ENCODE data around the gene PTS. TPM values are rescaled to one million over a fixed set of nuclear protein-coding genes. Genes with fewer than 3 reads are reported as not detected.

PTS gene
- total and polyA plus RNA-seq, 4 donors = 11.3 to 106 (median 49.5) TPM

GRCh38 chr11:112216561-112217105, 9.6 kb upstream of the PTS start:
- Histone ChIP-seq H3K4me3 (ENCODE audit: low read depth in 1 of 3, low read length in 3 of 3) (no peak overlapping the region), H3K27ac (ENCODE audit: low read depth in 1 of 2, low read length in 2 of 2) (peak overlapping the region; percentile 81 to 85), H3K4me1 (ENCODE audit: control insufficient read depth in 4 of 4, insufficient read depth in 4 of 4, low read length in 3 of 4) (peaks cover 9 to 80% (median 51%) of the 10 kb centered on the region in 4 donors), H3K9me3 (ENCODE audit: control insufficient read depth in 4 of 4, low read length in 3 of 4) (no peaks in the 10 kb centered on the region), H3K36me3 (ENCODE audit: control insufficient read depth in 4 of 4, insufficient read depth in 3 of 4, low read depth in 1 of 4, low read length in 3 of 4) (peaks cover 0 to 10% (median 4%) of the 10 kb centered on the region in 4 donors), H3K9ac (ENCODE audit: low read depth in 1 of 2, low read length in 2 of 2) (peak overlapping the region in 1 of 2 donors; percentile 48), H3K27me3 (ENCODE audit: control insufficient read depth in 4 of 4, insufficient read depth in 4 of 4, low read length in 3 of 4) (no peaks in the 10 kb centered on the region)
- no peak for DNase-seq (ENCODE audit: low spot score)
- WGBS = 45% methylated on average over 1 of the region's 1 CpG
- TF ChIP-seq RAD21 (IDR thresholded peaks at IDR 0.05) = peak in 1 of 2 donors; percentile 60
- TF ChIP-seq EGR1 (IDR thresholded peaks at IDR 0.05; ENCODE audit: low read depth in 2 of 2) = peak in 1 of 2 donors; percentile 51
- peak; percentile 80 for TF ChIP-seq ATF3 (IDR thresholded peaks at IDR 0.05)
- peak; percentile 92 to 94 for TF ChIP-seq JUND (IDR thresholded peaks at IDR 0.05)
- TF ChIP-seq HNF4G (IDR thresholded peaks at IDR 0.05) = peak; percentile 96
- peak in 1 of 2 donors; percentile 61 for TF ChIP-seq GABPA (IDR thresholded peaks at IDR 0.05 in 1 of 2, conservative IDR thresholded peaks at IDR 0.05 in 1 of 2)
- TF ChIP-seq REST (IDR thresholded peaks at IDR 0.05) = peak; percentile 65
- peak; percentile 71 for TF ChIP-seq NR2F2 (IDR thresholded peaks at IDR 0.05)
- peak; percentile 98 to 99 for TF ChIP-seq HNF4A (conservative IDR thresholded peaks at IDR 0.05)
- peak; percentile 89 for TF ChIP-seq FOXA2 (IDR thresholded peaks at IDR 0.05)
- no peak for TF ChIP-seq CTCF (IDR thresholded peaks at IDR 0.05; ENCODE audit: low read depth, low read length, missing input control)
- peak; percentile 89 for TF ChIP-seq MAX (IDR thresholded peaks at IDR 0.05)
- TF ChIP-seq RXRA (IDR thresholded peaks at IDR 0.05) = peak; percentile 99
- no peak for TF ChIP-seq TAF1 (conservative IDR thresholded peaks at IDR 0.05)
- peak; percentile 95 for TF ChIP-seq ZBTB33 (IDR thresholded peaks at IDR 0.05)
- TF ChIP-seq SP1 (IDR thresholded peaks at IDR 0.05) = peak; percentile 99
- peak; percentile 91 for TF ChIP-seq FOXA1 (IDR thresholded peaks at IDR 0.05)
- TF ChIP-seq YY1 (IDR thresholded peaks at IDR 0.05) = peak; percentile 94

Data from liver (tissue), 9 donors.